Suppressor macrophage treated with lipopolysaccharide for 4 hours (primary cell): ENCODE data around the gene CENPP.

ENCODE experiments used
- DNase-seq: peaks from one replicate; pipeline ENCODE4 v3.0.0-alpha.2; 2020

The CENPP gene

DNA sequence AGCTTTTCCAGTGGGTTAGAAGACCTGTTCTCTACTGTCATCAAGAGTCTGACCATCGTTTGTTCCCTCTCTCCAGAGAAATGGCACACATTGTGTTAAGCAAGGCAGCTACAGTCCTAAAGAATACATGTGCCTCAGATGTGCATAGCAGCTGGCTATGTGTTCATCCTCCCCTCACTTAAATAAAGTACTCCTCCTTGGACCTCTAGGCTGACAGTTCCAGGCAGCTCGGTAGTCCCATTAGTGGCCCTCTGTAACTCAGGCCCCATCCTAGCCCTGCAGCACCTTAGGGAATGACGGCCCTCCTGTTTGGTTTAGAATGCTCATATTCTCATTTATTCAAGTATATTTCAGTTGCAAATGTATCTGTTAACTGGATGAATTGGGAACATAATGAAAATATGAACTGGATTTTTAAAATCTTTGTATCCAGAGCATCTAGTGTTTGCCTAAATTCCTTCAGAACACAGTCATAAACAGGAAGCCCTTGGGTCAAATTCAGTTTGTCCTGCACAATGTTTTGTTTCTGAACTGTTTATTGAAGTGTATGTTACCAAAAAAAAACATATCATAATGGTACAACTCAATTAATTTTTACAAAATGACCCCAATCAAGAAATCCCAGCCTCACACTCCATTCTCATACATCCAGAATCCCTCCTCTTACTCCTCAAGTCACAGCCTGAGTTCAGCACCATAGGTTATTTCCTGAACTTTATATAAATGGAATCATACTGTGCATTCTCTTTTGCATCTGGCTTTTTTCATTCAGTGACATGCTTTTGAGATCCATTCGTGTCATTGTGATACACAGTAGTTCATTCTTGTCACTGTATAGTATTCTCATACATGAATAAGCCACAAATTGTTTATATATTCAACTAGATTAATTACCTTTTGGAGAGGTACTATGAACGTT is 158.1 kb downstream of the CENPP start:
- DNase-seq = no peak

GRCh38 chr9:92484563-92484962 is 158.8 kb downstream of the CENPP start:
- DNase-seq = no peak

DNA sequence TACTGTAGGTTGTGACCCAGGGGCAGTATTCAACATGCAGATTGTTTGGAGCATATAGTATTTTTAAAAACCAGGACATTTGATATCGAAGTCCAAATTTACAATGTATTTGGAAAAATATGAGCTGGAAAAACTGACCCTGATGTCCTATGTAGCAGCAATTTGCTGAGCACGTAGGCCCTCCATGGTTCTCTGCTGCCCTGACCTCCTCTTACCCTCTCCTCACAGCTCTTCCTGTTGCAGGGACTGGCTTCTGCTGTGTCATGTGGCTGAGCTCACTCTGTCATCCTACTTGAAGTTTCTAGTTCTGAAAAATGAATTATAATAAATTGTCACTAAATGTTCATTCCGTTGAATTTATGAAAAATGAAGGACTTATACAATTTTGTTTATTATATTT is 160.6 kb downstream of the CENPP start:
- DNase-seq = peak; percentile 11

DNA sequence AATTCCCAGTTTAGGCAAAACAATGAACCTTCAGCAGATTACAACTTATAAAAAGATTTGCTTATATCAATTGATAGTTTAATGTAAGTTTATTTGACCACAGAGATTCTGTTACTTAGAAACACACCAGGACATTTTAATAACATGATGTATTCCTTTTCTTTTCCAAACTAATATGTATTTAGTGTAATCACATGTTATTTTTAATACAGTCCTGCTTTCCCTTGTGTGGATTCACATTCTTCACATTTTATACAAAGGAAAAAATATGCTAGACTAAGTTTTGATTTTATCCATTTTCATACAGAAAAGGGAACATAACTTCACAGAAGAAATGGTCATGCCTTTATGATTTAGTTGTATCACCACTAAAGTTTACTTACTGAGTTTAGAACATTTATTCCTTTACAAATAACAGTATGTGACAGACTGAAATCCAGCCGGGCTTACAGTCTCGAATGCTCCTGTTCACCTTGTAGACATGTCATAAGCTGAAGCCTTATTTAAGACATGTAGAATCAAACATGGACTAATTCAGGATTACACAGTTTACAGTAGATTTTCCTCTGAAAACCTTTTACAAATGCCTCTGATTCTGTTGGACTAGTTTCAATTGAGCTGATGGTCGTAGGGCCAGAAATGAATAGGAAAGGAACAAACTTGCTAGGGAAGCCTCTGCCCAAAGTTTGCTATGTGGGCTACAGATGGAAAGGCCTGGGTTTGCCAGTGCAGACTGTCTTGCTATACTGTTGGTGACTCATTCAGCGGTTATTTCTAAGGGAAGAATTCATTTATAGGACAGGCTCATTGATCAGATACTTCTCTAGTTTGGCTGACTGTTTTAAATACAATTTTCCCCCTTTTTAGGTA is 163.2 kb downstream of the CENPP start:
- no peak for DNase-seq

DNA sequence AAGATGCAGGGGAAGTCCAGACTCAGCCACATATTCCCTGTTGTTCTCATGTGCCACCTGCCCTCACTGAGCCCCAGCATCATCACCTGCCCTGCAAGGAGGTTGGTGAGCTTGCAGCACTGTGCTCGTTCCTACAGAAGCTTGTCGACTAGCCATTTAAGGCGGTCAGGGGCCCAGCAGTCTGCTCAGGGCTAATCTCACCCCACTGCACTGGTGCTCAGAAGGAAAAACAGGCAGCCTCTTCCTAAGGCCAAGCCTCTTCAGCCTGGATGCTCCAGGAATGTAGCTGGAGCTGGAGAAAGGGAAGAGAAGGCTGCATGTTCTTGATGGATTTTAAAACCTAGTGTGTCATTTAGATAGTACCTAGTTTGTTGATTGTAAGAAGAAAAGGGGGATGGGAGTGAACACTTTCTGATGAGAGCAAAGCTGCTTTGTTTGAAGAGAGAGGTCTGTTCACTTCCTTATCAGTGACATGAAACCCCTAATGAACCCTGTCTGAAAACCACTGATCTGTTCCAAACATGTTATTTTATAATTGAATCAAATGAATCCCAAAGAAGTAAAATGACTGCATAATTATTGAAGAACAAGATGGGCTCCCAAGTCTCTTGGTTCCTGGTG is 167.1 kb downstream of the CENPP start:
- DNase-seq = no peak

- no peak for DNase-seq
Observed at GRCh38 chr9:92493749-92494387, 168.1 kb downstream of the CENPP start.

DNA sequence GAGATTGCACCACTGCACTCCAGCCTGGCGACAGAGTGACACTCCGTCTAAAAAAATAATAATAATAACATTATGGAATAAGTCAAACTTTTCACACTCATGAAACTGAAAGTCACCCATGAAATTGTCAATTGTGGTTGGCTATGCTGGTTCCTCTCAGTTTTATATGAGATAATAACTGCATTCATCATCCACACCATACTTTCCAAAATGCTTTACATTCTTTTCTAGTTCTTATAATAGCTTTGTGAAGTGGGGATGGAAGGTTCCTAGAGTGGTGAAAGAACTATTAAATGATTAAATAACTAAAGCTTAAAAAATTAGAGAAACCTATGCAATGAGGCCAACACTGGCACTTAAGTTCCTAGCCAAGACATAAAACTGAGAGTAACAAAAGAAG is 169.1 kb downstream of the CENPP start:
- no peak for DNase-seq

GRCh38 chr9:92496396-92497176 is 170.8 kb downstream of the CENPP start:
- no peak for DNase-seq

- no peak for DNase-seq
Observed at GRCh38 chr9:92499701-92500100, 173.9 kb downstream of the CENPP start.

GRCh38 chr9:92500725-92501124 is 175.0 kb downstream of the CENPP start:
- no peak for DNase-seq

GRCh38 chr9:92501671-92502393 is 176.1 kb downstream of the CENPP start:
- DNase-seq = peak; percentile 50

- no peak for DNase-seq
Observed at GRCh38 chr9:92503156-92503555, 177.4 kb downstream of the CENPP start.

DNA sequence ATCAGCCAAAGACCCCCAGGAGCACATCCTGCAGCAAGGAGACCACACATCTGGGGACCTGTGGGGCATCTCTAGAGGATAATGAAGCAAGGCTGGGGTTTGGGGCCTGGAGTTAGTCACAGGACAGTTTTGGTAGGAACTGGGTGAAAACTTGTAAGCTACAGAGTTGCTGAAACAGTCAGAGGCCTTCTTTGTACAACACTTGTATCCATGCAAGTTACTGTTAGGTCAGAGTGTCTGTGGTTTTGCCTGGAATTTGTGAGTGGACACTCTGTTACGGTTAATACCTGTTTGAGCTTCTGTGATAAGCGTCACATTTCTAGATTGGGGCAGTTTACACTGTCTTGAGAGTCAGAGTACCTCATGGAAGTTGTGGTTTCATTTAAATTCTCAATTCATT is 179.1 kb downstream of the CENPP start:
- no peak for DNase-seq

GRCh38 chr9:92506184-92506857 is 180.6 kb downstream of the CENPP start:
- peak; percentile 29 for DNase-seq

GRCh38 chr9:92507005-92507404 is 181.3 kb downstream of the CENPP start:
- no peak for DNase-seq

- no peak for DNase-seq
Observed at GRCh38 chr9:92507496-92507895, 181.7 kb downstream of the CENPP start.

- DNase-seq = no peak
Observed at GRCh38 chr9:92508018-92508820, 182.5 kb downstream of the CENPP start.

DNA sequence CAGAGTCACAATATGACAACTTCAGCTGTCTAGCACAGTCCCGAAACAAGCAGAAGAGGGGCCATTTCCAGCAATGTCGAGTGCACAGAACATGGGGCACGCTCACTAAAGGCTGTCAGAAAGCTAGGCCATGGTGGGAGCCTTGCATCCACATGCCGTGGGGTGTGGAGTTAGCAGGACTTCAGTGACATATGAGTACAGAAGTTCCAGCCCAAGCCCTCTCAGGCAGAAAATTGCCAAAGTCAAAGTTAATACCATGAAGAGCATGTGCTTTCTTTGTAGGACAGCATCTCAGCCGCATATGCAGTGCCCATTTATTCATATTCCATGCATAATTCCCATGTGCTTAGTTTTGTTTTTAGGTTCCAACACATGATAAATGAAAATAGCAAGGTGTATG is 183.3 kb downstream of the CENPP start:
- DNase-seq = no peak

DNA sequence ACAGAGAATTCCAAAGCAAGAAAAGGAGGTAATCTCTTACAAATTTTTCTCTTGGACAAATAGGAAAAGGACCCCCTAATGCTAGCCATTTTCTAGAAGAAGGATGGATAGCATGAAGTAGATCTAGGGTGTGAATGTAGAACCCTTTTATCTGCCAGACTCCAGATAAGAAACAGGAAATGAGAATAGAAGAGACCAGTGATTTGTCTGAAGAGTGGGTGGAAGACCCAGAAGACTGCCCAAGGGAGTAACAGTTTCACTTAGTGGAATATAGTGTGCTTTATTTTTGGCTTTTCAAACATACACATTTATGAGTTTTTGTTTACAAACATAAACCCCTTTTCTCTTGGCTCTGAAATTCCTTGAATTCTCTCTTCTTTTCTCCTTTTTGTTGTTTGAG is 185.0 kb downstream of the CENPP start:
- DNase-seq = peak; percentile 18

- no peak for DNase-seq
Observed at GRCh38 chr9:92512622-92513021, 186.9 kb downstream of the CENPP start.
